ENCODE results near the gene PPIF. TPM values are rescaled to one million over a fixed set of nuclear protein-coding genes. Genes with fewer than 3 reads are reported as not detected.
"Not testable (repeated sequence)": the region's sequence is repeated elsewhere in the genome, so short reads cannot be mapped to it uniquely, and the experiment has no call there.

PPIF gene
- total RNA-seq, 4 donors from 2014 or later = 34.2 to 141 (median 94.5) TPM

- peak; percentile 25 for ATAC-seq (ENCODE audit: low FRiP score)
- no peak for DNase-seq (ENCODE audit: low spot score)
Measured at GRCh38 chr10:79331226-79331625, 16.0 kb upstream of the PPIF start.

GRCh38 chr10:79331709-79332108, 15.6 kb upstream of the PPIF start:
- ATAC-seq (ENCODE audit: low FRiP score) (no peak), DNase-seq (ENCODE audit: low spot score) (no peak)
- TF ChIP-seq CTCF (IDR thresholded peaks at IDR 0.05) = no peak

More at GRCh38 chr10:79331226-79331625, 16.0 kb upstream of the PPIF start:
- TF ChIP-seq CTCF (IDR thresholded peaks at IDR 0.05) = no peak

- not testable (repeated sequence) for ATAC-seq (ENCODE audit: low FRiP score); DNase-seq (ENCODE audit: low spot score)
Measured at GRCh38 chr10:79332610-79333315, 14.5 kb upstream of the PPIF start.

- no peak for ATAC-seq (ENCODE audit: low FRiP score)
- DNase-seq (ENCODE audit: low spot score) = no peak
- TF ChIP-seq CTCF (IDR thresholded peaks at IDR 0.05) = no peak
Measured at GRCh38 chr10:79333513-79333912, 13.8 kb upstream of the PPIF start.

GRCh38 chr10:79334573-79334972, 12.7 kb upstream of the PPIF start:
- ATAC-seq (ENCODE audit: low FRiP score) (no peak), DNase-seq (ENCODE audit: low spot score) (no peak)
- no peak for TF ChIP-seq CTCF (IDR thresholded peaks at IDR 0.05)

- no peak for TF ChIP-seq CTCF (IDR thresholded peaks at IDR 0.05)
- no peak for ATAC-seq (ENCODE audit: low FRiP score)
- DNase-seq (ENCODE audit: low spot score) = no peak
Measured at GRCh38 chr10:79335094-79335469, 12.2 kb upstream of the PPIF start.

- TF ChIP-seq CTCF (IDR thresholded peaks at IDR 0.05) = no peak
- DNase-seq (ENCODE audit: low spot score) (no peak), ATAC-seq (ENCODE audit: low FRiP score) (peak; percentile 32)
Measured at GRCh38 chr10:79335470-79336235, 11.6 kb upstream of the PPIF start.

All from omental fat pad (tissue), 4 donors.